Panc1 (cell line): ENCODE results near the gene ARRDC4.
"Not testable (repeated sequence)": the region's sequence is repeated elsewhere in the genome, so short reads cannot be mapped to it uniquely, and the experiment has no call there.

Experiments used
- POLR2AphosphoS5 ChIP-seq: IDR thresholded peaks from 2 replicates; pipeline ENCODE4 v1.6.1; 2012; ENCODE audit warnings: mild to moderate bottlenecking, low read depth, low read length, moderate library complexity
- TCF7L2 ChIP-seq: IDR thresholded peaks from 2 replicates; pipeline ENCODE4 v1.6.1; 2011; ENCODE audit warnings: mild to moderate bottlenecking, low read depth, low read length, inconsistent platforms
- TF ChIP-seq, protein P1 (sequence below): fragments of 450-650 bp; IDR thresholded peaks from 2 replicates; pipeline ENCODE4 v1.5.1; 2017; ENCODE audit warnings: mild to moderate bottlenecking

DNA sequence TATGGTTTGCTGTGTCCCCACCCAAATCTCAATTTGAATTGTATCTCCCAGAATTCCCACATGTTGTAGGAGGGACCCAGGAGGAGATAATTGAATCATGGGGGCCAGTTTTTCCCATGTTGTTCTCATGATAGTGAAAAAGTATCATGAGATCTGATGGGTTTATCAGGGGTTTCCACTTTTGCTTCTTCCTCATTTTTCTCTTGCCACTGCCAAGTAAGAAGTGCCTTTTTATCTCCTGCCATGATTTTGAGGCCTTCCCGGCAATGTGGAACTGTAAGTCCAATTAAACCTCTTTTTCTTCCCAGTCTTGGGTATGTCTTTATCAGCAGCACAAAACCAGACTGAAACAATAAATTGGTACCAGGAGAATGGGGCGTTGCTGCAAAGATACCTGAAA, 25.5 kb downstream of the ARRDC4 start:
- TF ChIP-seq, protein P1, sequence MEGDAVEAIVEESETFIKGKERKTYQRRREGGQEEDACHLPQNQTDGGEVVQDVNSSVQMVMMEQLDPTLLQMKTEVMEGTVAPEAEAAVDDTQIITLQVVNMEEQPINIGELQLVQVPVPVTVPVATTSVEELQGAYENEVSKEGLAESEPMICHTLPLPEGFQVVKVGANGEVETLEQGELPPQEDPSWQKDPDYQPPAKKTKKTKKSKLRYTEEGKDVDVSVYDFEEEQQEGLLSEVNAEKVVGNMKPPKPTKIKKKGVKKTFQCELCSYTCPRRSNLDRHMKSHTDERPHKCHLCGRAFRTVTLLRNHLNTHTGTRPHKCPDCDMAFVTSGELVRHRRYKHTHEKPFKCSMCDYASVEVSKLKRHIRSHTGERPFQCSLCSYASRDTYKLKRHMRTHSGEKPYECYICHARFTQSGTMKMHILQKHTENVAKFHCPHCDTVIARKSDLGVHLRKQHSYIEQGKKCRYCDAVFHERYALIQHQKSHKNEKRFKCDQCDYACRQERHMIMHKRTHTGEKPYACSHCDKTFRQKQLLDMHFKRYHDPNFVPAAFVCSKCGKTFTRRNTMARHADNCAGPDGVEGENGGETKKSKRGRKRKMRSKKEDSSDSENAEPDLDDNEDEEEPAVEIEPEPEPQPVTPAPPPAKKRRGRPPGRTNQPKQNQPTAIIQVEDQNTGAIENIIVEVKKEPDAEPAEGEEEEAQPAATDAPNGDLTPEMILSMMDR: not testable (repeated sequence)
- not testable (repeated sequence) for TF ChIP-seq TCF7L2, POLR2AphosphoS5
